ENCODE measurements around the gene AGBL4.
"Not testable (repeated sequence)": the region's sequence is repeated elsewhere in the genome, so short reads cannot be mapped to it uniquely, and the experiment has no call there.

The AGBL4 gene

DNA sequence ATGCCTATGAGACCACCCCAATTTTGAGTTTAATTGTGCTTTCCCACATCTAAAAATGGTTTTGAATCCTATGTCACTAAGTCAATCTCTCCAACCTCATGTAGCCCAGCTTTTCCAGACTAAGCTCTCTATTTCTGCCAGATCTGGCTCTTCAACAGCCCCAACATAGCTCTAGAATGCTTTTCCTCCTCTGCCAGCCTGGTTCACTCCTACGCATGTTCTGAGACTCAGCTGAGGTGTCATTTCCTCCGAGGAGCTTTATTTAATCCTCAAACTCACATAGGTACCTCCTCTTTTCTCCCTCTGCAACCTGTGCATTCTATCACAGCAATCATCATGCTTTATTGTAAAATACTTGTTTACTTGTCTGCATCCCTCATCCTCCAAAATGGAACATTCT, 729.2 kb downstream of the AGBL4 start:
- no peak for DNase-seq

DNA sequence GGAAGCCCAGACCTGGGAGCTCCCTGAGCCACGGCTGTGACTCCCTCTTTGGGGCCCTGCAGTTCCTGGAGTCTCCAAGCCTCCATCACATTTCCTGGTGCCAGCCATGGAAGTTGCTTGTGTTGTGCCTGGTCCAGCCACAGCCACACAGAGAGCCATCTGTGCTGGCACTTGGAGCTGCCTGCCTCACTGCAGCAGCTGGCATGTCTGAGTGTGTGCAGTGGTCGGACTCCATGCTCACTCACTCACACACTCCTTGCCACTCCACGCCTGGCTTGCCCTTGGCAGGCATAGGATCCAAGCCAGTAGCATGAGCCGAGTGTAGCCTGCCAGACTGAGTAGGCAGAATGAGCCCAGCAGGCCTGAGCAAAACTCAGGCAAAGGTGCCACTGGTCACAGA, 730.7 kb downstream of the AGBL4 start:
- DNase-seq: no peak

DNA sequence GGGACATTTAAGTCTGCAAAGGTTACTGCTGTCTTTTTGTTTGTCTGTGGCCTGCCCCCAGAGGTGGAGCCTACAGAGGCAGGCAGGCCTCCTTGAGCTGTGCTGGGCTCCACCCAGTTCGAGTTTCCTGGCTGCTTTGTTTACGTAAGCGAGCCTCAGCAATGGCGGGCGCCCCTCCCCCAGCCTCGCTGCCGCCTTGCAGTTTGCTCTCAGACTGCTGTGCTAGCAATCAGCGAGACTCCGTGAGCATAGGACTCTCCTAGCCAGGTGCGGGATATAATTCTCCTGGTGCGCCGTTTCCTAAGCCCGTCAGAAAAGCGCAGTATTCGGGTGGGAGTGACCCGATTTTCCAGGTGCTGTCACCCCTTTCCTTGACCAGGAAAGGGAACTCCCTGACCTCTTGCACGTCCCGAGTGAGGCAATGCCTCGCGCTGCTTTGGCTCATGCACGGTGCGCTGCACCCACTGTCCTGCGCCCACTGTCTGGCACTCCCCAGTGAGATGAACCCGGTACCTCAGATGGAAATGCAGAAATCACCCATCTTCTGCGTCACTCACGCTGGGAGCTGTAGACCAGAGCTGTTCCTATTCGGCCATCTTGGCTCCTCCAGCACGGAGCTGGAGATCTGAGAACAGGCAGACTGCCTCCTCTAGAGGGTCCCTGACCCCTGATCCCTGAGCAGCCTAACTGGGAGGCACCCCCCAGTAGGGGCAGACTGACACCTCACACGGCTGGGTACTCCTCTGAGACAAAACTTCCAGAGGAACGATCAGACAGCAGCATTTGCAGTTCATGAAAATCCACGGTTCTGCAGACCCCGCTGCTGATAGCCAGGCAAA, 766.3 kb downstream of the AGBL4 start:
- DNase-seq: not testable (repeated sequence)

DNA sequence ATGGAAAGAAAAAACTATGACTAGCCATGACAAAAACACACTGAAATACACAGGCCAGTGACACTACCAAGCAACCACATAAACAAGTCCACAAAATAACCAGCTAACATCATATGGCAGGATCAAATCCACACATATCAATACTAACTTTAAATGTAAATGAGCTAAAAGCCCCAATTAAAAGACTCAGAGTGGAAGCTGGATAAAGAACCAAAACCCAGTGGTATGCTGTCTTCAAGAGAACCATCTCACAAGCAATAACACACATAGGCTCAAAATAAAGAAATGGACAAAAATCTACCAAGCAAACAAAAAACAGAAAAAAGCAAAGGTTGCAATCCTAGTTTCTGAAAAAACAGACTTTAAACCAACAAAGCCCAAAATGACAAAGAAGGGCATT, 770.8 kb downstream of the AGBL4 start:
- no peak for DNase-seq

DNA sequence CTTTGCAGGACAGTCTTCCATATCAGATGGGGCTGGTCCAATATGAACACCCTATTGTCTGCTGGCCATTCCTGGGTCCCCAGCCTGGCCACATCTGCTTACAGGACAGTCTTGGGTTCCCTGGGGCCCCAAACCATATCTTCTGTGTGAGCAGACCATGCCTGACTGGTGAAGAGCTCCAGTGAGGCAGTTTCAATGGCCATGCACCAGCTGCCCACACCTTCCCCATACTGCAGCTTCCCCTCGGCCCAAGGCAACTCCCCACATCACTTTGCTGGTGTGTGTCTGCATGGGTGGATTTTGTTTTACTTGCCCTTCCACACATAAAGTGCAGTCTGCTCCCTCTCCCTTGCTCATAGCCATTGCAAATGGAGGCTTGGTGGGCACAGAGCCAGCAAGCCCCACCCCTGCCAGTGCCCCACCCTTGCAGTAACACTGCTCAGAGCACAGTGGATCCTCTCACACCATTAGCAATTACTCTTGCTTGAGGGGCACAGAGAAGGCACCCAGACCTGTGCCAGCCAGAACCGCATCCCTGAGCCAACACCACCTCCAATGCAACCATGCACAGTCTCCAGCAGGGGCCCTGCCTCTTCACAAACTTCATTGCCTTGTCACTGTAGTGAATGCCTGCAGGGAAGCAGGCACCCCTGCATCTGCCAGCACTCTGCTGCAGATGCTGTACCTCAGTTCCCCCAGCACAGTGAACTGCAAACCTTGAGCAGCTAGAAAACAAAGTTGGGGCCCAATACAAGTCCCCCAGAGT, 772.6 kb downstream of the AGBL4 start:
- no peak for DNase-seq

DNA sequence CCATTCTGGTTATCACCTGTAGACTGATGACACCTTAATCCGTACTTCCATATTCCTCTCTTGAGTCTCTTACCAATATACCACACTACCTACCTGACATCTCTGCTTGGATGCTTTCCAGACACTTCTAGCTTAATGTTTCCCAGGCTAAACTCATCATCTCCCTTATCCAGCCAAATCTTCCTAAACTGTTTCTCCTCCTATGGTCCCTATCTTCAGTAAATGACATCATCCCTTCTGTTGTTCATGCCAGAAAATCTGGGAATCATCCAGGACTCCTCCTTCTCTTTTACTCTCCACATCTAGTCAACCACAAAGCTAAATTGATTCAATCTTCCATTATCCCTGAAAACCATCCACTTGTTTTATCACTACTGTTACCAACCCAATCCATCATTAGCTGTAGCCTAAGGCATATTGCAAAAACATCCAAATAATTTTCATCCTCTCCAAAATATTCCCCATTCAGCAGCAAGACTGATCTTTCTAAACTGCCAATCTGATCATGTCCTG, 783.0 kb downstream of the AGBL4 start:
- DNase-seq: no peak

DNA sequence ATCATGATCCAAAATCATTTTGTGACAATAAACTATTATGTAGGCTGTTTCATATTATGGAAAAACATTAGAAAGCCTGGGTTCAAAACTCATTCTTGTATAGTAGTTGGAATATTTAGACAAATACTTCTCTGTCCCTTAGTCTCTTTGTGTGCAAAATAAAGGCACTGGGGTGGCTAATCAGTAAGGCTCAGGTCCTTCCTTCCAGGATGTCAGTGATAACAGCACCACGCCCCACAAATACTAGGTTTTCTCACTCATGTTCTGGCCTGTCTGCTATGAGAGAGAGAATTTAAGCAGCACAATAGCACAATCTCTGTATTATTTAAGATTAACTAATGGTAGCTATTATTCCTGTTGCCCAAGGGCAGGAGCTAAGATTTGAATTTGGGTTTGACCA, 788.8 kb downstream of the AGBL4 start:
- DNase-seq: no peak

DNA sequence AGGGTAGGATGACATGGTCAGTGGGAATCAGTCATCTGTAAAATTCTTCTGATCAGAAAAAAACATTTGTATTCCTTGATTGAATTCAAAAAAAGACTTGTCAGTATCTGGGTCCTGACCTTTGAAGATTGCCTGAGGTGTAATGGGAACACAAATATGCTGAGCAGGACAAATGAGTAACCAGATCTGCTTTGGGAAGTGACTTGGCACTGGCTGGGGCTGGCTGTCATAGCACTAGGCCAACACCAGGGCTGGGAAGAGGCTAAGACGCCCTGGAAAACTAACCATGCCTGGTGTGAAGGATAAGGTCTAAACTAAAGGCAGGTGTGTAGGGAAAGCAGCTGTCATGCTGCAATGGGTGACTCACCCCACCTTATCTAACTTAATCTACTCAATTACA, 794.2 kb downstream of the AGBL4 start:
- DNase-seq: no peak

DNA sequence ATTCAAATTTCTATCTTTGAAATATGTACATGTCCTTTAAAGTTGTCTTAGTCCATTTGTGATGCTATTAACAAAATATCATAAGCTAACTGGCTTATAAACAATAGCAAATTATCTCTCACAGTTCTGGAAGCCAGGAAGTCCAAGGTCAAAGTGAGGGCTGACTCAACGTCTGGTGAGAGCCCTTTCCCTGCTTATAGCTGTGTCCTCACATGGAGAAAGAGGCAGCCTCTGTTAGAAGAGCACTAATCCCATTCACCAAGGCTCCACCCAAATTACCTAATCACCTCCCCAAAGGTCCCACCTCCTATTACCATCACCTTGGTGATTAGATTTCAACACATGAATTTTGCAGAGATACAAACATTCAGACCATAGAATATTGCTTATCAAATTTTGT, 797.0 kb downstream of the AGBL4 start:
- no peak for DNase-seq

DNA sequence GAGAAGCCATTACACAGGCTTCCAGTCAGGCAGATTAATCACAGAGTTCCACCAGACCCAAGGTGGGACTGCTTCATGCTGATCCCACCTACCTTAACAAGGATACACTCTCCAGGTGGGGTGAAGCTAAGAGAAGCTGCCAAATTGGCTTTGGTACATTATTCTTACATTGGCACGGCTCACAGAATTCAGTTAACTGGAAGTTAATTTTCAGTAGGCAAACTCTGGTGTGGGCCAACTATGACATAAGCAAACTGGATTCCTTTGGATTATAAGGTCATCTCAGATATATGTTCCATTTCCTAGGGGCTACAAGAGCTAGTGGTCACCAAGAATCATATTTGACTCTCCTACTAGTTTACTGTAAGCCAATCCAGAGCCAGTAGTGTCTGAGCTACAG, 798.3 kb downstream of the AGBL4 start:
- DNase-seq: no peak

DNA sequence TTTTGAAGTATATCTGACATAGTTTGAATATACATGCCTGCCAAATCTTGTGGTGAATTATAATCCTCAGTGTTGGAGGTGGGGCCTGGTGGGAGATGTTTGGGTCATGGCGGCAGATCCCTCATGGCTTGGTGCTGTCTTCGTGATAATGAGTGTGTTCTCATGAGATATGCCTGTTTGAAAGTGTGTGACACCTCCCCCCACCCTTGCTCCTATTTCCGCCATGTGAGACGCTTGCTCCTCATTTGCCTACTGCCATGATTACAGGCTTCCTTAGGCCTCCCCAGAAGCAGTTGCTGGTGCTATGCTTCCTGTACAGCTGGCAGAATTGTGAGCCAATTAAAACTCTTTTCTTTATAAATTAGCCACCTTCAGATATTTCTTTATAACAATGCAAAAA, 810.5 kb downstream of the AGBL4 start:
- no peak for DNase-seq

DNA sequence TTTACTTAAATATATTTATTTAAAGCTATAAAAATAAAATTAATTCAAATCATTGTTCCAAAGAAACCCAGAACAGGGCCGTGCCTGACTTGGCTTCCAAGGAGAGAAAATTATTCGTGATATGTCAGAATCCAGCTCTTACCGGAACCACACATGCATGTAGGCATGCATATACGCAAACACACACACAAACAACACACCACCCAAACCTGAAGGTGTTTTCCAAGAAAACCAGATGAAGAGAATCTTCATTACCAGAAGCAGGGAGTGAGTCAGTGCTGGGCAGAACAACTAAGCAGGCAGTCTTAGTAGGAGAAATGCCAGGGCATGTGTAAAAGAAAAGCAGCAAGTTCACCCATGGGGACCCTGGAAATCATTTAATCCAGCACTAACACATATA, 815.0 kb downstream of the AGBL4 start:
- DNase-seq: no peak

DNA sequence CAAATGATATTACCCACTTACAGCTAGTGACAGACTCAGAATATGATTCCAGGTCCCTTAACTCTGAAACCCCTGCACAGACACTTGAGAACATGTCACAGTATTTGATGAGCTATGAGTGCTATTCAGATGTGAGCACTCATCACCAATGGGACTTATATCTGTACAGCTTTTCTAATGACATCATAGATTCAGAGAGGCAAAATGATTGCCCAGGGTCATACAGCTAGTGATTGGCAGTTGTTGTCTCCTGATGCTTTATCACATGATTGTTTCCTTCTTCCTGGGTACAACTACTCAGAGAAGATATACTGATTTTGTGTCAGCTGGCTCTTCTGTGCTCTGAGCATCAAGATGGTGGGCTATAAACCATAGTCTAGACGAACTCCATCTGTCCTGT, 819.0 kb downstream of the AGBL4 start:
- DNase-seq: no peak

DNA sequence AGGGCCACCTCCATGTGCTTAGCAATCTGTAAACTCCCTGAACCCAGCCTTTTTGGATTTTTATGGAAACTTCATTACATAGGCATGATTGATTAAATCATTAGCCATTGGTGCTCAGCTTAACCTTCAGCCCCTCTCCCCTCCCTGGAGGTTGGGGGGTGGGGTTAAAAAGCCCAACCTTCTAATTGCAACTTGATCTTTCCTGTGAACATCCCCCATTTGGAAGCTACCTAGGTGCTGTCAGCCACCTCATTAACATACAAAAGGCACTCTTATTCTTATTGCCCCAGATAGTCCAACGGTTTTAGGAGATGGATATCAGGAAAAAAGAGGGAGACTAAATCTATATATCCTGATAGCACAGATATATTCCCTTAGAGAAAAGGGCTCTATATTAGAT, 823.0 kb downstream of the AGBL4 start:
- no peak for DNase-seq

DNA sequence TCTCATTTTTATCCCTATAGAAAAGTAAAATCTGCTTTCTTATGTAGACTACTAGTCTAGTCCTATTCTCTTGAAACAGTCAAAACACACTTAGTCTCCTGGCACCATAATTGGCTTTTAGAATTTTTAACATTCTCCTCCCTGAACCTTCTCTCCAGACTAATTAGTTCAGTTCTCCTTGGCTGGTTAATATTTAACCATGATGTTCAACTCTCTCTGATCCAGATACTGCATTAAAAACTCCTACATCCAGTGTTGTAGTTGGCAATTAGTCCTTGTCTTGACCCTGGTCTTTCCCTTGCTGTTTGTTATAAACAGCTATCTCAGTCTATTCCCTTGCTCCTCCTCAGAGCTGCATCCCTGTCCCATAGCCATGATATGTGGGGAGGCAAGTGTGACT, 824.2 kb downstream of the AGBL4 start:
- DNase-seq: no peak

DNA sequence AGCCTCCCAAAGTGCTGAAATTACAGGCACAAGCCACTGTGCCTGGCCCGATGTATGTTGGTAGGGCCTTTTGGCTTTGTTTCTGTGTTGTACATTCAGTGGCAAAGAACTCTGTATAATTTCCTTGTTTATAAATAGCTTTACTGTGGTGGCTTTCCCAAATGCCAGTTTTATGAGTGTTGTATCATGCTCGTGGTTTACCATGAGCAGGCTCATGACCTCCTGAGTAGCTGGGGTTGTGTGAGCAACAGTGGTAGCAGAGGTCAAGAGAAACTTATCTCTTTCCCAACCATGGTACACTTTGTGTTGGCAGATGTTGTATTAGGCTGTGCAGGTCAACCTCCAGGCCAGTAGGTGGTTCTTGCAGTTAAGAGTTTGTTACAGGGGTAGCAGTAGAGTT, 826.7 kb downstream of the AGBL4 start:
- no peak for DNase-seq

DNA sequence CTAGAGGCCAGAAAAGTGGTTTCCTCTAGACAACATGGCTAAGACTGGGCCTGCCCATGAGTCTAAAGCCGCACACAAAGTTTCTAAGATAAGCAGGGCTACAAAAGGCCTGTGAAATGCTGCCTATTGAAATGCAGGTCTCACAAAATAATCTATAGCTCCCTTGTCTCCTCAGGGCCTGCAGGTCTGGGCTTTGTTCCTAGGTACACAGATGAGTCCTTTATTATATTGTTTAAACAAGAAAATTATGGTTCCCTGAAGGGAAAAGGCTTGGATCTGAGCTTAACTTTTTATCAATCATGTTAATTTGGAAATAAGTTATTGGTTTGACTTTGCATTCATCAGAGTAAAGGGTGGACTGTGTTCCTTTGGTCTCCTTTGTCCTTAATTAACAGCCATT, 833.6 kb downstream of the AGBL4 start:
- DNase-seq: no peak

DNA sequence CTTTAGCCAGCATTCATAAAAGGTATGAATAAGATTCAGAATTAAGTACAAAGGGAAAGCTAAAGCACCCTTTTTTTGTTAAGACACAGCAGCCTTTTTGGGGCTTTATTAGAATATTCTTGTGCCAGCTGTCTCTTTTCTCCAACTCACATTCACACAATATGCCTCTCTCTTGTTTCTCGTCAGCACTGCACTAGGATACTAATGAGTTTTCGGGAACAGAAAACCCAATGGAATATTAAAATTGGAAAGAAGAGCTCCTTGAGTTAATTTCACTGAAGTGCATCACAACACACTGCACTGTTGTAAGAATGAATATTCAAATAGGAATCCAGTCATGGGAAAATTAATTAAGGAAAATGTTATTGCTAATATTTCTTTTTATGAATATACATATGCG, 836.7 kb downstream of the AGBL4 start:
- no peak for DNase-seq

DNA sequence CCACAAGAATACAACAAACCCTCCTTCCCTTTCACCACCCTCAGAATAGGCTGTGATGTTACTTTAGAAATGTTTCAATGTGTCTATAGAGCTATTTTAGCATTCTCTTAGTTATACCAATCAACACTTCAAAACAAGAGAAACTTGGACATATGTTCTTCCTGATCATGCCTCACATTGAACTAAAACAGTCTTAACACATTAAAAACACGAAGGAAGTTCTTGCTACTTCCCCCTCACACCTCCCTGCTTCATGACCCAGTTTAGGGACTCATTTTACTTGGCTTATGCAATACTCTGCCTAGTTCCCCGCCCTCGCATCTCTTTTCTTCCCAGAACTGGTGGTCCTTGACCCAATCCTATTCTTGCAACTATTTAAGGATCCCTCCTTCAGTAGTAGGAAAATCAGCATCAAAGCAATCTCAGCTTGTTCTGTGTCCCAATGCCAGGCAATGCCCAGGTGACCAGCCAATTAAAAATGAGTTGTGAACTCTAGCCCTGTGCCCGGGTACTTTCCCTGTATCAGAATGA, 838.2 kb downstream of the AGBL4 start:
- no peak for DNase-seq

DNA sequence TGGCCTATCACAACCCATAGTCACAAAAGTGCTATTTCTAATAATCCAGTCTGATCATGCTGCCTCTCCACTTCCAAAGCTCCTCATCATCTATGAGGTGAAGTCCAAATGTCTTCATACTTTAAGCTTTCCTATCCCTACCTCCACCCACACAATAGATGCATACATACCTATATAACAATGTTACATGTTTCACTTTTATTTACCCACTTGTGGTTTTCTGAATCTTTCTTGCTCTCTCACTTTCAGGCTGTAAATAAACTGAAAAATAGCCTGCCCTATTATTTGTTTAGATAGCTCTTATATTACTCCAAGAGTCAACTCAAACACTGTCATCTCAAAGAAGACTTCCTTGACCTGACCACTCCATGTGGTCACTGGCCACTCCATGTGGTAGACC, 840.3 kb downstream of the AGBL4 start:
- DNase-seq: no peak

DNA sequence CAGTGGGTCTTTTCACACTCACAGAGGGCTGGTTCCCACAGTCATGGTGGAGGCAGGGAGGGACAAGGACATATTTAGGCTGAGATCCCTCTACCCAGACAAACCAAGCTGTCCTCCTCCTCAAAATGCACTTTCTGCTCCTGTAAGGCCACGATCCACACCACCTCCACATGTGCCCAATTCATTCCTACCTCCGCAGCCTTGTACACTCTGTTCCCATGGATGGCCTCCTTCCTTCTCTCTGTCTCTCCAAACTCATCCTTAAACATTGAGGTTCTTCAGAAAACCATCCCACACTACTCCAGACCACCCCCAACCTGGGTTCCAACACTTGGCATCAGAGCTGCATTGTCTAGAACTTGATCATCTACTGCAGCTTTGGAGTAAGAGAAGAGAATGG, 842.7 kb downstream of the AGBL4 start:
- no peak for DNase-seq

DNA sequence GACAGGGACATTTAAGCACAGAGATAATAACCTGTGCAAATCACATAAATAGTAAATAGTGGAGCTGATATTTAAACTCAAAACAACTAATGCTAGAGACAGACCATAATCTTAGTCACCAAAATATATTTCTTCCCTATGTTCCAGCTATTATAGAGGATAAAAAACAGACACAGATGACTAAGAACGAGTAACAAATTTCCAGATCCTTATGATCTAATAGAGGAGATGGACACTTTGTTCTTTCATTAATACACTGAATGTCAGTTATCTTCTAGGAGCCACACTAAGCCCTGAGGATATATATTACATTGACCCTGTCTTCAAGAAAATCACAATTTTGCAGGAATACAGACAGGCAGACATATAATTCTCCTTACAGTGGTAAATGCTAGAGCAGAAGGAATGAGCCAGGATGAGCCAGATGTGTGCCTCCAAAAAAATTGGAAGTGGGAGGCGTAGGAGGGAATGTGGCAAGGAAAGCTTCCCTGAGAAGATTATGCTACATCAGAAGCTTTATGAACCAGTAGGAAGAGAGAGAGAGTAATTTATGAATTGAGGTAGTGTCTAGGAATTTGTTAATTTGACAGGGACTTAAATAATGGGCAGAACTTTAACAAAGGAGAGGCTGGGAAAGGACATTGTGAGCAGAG, 851.7 kb downstream of the AGBL4 start:
- DNase-seq: no peak

DNA sequence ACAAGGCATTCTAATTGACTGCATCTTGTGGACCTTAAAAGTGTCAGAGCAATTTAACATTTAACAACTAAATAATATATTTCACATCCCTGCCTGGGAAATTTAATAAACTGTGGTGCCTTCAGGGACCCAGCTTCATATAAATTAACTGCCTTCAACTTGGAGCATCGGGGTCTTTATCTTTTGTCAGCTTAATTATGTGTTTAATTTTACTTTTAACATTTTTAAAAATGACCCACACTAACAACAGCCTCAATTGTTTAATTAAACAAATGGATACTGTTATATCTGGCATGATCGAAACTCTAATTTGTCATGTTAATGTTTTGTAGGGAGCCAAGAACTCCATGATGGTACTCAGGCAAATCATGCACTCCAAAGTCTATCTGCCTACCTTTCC, 857.7 kb downstream of the AGBL4 start:
- no peak for DNase-seq

DNA sequence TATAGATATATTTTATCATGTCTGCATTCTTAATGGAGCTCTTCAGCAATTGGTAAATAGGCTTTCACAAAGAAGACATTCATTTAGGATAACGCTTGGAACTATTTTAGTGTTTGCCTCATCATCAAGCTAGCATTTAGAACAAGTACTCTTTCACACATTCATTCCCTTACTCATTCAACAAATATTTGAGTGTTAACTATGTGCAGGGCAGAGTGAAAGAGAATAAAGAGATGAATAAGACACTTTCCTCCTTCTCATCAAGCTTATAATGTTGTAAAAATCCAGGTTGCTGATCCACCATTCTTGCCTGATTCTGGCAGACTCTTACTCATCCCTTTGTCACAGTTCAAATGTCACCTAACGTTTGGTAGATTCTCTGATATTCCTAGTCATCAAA, 860.7 kb downstream of the AGBL4 start:
- no peak for DNase-seq
